ENCODE data around the gene IL10.
"Not testable (repeated sequence)": the region's sequence is repeated elsewhere in the genome, so short reads cannot be mapped to it uniquely, and the experiment has no call there.

IL10 gene

DNA sequence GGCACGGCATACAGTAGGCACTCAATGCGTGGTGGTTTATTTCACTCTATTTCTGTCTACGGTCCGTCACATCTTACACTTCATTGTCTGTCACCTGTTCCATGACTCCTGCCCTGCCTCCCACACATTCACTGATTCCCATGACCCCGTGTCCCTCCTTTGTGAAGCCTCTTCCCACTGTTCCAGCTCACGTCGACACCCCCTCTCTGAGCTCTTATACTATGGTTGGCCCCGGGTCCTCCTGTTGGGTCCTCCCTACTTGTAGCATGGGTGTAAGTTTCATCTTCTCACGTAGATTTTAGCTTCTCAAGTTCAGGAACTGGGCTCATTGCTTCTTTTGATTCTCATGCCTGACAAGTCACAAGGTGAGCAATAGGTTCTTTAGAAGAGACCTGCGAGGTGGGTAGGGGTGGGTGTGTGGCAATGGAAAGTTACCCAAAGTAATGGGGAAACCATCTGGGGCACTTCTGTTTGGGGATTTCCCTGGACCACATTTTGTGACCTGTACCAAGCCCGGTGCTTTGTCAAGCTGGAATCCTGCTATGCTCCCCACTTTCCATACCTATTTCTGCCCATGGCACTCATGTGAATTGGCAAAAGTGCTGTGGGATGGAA lies 22.1 kb upstream of the IL10 start:
- FAIRE-seq (no peak), DNase-seq (ENCODE audit: extremely low spot score, insufficient read length, low read depth) (no peak)

- FAIRE-seq, result no peak
- DNase-seq (ENCODE audit: extremely low spot score, insufficient read length, low read depth), result no peak
Measured at GRCh38 chr1:206793620-206794019, 21.3 kb upstream of the IL10 start.

- DNase-seq (ENCODE audit: extremely low spot score, insufficient read length, low read depth), result no peak
- FAIRE-seq, result peak; percentile 56
Measured at GRCh38 chr1:206792939-206793607, 20.8 kb upstream of the IL10 start.

GRCh38 chr1:206790502-206791250 lies 18.4 kb upstream of the IL10 start:
- DNase-seq (ENCODE audit: extremely low spot score, insufficient read length, low read depth) (no peak), FAIRE-seq (peak; percentile 49)

DNA sequence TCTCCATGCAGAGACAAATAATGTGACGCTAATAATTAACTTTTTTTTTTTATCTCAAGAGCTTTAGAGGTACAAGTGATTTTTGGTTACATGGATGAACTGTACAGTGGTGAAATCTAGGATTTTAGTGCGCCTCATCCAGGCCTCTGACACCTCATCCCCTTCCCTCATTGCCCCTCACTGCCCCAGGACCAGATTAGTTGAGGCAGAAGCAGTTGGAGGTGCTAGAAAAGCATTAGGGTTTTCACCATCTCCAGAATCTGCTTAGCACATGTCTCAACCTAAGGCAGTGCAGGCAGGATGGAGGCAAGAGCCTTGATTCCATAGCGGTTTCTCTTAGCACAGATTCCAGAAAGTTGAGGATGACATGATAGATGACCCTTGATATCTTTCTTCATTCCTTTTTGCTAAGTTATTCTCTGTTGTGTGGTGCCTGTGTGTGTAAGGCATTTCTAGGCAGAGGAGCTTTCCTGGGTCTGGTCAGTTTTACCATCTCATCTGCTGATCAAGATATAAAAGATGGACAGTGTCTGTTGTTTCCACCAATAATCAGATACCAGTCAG lies 16.3 kb upstream of the IL10 start:
- DNase-seq (ENCODE audit: extremely low spot score, insufficient read length, low read depth) (no peak), FAIRE-seq (no peak)

DNA sequence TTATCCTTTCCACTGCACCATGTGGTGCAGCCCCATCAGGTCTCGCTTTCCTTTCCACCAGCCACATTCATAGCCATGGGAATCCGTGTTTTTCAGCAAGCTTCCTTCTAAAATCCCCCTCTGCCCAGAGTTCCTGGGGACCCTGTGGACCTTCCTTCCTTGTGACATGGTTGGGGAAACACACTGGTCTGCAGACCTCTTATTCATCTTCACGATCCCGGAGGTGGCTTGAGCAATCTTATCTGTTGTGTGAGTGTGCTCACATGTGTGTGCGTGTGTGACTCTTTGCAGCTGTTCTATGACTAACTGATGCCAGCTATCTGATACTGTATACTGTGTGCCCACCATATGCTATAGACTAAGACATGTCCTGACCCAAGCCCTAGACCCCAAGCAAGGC lies 15.6 kb upstream of the IL10 start:
- no peak for FAIRE-seq
- no peak for DNase-seq (ENCODE audit: extremely low spot score, insufficient read length, low read depth)

DNA sequence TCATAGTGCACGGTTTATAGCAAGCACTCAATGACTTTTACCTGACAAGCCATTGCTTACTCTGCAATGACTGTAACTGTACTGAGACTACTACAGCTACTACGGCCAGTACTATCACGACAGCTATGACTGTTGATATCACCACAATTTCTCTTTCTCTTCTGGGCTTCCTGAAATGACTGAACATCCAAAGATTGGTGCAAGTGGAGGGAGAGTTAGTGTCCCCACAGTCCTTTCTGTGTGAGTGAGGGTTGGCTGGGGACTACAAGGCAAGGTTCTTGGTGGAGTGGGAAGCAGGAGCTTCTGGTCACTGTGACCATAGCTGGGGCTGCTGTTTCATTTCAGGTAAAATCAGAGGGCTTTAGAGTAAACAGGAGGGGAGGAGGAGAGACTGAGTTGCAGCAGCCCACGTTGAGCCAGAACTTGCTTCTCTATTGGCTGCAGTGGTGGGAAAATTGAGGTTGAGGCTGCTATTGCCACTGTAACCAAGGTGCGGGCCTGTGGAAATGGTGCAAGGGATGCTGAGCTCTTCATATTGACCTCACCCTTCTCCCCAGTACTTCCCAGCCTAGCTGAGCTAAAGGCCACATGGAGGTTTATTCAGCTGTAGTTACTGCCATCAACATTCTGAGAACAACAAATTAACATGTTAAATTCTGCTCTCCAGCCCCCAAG lies 14.1 kb upstream of the IL10 start:
- DNase-seq (ENCODE audit: extremely low spot score, insufficient read length, low read depth), result no peak
- FAIRE-seq, result no peak

GRCh38 chr1:206785182-206785765 lies 13.0 kb upstream of the IL10 start:
- FAIRE-seq (no peak), DNase-seq (ENCODE audit: extremely low spot score, insufficient read length, low read depth) (no peak)

DNA sequence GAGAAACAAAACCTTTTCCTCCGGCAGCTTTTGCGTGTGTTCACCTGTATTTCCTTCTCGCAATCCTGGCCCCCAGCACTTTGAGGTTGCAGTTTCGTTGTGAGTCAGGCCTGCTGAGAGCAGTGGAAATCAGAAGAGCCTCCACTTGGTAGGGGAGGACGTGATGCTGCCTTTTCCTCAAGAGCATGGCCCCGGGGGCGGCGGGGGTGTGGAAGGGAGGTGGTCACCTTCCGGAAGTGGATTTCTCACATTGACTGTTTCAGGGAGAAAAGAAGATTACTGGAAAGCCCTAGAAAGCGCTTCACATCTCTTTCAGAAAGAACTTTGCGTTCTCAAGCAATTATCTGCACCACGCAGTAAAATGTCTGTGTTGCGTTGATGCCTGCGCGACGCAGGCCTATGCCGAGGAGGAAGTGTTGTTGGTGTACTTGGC lies 12.2 kb upstream of the IL10 start:
- peak; percentile 67 for DNase-seq (ENCODE audit: extremely low spot score, insufficient read length, low read depth)
- FAIRE-seq, result peak; percentile 95

DNA sequence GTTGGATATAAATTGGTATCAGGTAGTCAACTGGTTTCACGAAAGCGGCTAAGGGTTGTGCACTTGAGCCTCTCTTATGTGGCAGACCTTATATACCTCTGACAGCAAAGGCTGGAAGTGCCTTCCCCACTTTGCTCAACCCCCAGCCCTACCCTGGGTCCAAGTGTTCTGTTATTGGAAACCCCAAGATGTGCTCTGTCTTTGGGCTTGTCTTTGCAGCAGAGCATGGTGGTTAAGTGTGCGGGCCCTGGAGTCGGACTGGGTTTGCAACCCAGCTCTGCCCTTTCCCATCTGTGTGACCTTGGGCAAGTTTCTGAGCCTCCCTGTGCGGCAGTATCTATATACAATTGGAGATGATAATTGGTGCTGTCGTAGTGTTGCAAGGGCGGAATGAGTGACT lies 11.2 kb upstream of the IL10 start:
- FAIRE-seq (no peak), DNase-seq (ENCODE audit: extremely low spot score, insufficient read length, low read depth) (no peak)

GRCh38 chr1:206782448-206782847 lies 10.2 kb upstream of the IL10 start:
- DNase-seq (ENCODE audit: extremely low spot score, insufficient read length, low read depth) (peak; percentile 60), FAIRE-seq (peak; percentile 93)

GRCh38 chr1:206779638-206780037 lies 7.3 kb upstream of the IL10 start:
- FAIRE-seq, result no peak

DNA sequence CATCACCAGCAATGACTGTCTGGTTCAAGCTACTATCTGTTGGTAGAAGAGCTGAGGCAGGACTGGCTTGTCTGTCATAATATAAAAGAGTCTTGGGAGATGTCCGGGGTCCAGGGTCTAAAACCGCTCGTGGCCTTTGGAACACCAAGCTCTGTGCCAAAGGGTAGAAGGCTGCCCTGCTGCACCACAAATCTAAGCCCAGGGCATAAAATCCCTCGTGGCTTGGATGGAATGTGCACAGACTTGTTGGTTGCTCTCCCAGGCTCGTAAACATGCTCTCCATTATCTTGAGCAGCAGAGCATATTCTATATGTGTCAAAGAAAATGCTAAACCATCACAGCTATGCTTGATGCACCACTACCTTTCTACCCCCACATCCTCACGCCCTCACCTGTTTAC lies 6.6 kb upstream of the IL10 start:
- not testable (repeated sequence) for FAIRE-seq; DNase-seq (ENCODE audit: extremely low spot score, insufficient read length, low read depth)

More at GRCh38 chr1:206779638-206780037, 7.3 kb upstream of the IL10 start:
- DNase-seq (ENCODE audit: extremely low spot score, insufficient read length, low read depth), result no peak

GRCh38 chr1:206778031-206778430 lies 5.7 kb upstream of the IL10 start:
- DNase-seq (ENCODE audit: extremely low spot score, insufficient read length, low read depth), result no peak
- FAIRE-seq, result no peak

GRCh38 chr1:206776229-206776628 lies 3.9 kb upstream of the IL10 start:
- no peak for FAIRE-seq
- no peak for DNase-seq (ENCODE audit: extremely low spot score, insufficient read length, low read depth)

GRCh38 chr1:206774093-206774492 lies 1.8 kb upstream of the IL10 start:
- FAIRE-seq, result peak; percentile 51
- DNase-seq (ENCODE audit: extremely low spot score, insufficient read length, low read depth), result no peak

DNA sequence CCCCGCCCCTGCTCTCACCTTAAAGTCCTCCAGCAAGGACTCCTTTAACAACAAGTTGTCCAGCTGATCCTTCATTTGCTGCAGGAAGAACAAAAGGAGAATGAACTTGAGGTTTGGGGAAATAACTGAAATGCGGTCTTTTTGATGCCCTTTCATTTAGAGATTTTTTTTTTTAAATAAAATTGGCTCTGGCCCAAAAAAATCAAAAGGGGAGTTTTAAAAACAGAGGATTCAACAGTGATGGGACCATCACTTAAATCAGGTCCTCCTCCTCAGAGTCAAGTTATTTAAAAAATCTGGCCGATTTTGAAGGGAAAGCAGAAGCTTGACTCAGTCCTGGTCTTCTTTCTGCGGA lies 979 bp downstream of the IL10 start:
- FAIRE-seq (no peak), DNase-seq (ENCODE audit: extremely low spot score, insufficient read length, low read depth) (no peak)

GRCh38 chr1:206770531-206771337 lies 1.6 kb downstream of the IL10 start, which contains the start of gene IL19:
Gene IL19, plus strand, starts transcription at chr1:206770773. Its CDS starts 65,890 bp downstream, at chr1:206836663.
- FAIRE-seq, result peak; percentile 64
- no peak for DNase-seq (ENCODE audit: extremely low spot score, insufficient read length, low read depth)

DNA sequence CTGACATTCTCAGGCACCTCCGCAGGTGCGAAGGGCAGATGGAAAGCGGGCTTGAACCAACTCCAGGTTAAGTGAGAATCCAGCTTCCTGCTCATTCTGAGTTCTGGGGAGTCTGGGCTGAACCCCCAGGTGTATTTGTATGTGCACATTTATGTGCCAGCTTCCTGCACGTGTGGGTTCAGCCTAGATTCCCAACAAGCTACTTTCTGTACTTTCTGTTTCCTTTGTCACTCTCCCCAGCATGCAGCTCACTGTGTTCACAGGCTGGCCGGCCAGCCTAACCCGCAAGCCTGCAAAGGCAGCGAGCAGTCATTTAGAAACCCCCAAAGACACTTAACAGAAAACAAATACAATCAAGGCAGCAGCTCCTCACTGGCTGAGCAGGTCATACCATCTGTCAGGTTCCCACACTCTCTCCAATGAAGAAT lies 3.0 kb downstream of the IL10 start:
- peak; percentile 73 for DNase-seq (ENCODE audit: extremely low spot score, insufficient read length, low read depth)
- peak; percentile 98 for FAIRE-seq

All from GM18507 (cell line).